ENCODE measurements around the gene DTHD1.

Gene DTHD1

GRCh38 chr4:36343501-36344175, 62.2 kb downstream of the DTHD1 start:
- H3K27ac ChIP-seq = no peak overlapping the region
- DNase-seq (ENCODE audit: low spot score) = no peak
- CTCF ChIA-PET = no interaction called here
- POLR2A ChIA-PET (ENCODE audit: low non-redundant PET) = no interaction called here
- TF ChIP-seq, protein P1, sequence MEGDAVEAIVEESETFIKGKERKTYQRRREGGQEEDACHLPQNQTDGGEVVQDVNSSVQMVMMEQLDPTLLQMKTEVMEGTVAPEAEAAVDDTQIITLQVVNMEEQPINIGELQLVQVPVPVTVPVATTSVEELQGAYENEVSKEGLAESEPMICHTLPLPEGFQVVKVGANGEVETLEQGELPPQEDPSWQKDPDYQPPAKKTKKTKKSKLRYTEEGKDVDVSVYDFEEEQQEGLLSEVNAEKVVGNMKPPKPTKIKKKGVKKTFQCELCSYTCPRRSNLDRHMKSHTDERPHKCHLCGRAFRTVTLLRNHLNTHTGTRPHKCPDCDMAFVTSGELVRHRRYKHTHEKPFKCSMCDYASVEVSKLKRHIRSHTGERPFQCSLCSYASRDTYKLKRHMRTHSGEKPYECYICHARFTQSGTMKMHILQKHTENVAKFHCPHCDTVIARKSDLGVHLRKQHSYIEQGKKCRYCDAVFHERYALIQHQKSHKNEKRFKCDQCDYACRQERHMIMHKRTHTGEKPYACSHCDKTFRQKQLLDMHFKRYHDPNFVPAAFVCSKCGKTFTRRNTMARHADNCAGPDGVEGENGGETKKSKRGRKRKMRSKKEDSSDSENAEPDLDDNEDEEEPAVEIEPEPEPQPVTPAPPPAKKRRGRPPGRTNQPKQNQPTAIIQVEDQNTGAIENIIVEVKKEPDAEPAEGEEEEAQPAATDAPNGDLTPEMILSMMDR (conservative IDR thresholded peaks at IDR 0.05; ENCODE audit: low read depth) = no peak

DNA sequence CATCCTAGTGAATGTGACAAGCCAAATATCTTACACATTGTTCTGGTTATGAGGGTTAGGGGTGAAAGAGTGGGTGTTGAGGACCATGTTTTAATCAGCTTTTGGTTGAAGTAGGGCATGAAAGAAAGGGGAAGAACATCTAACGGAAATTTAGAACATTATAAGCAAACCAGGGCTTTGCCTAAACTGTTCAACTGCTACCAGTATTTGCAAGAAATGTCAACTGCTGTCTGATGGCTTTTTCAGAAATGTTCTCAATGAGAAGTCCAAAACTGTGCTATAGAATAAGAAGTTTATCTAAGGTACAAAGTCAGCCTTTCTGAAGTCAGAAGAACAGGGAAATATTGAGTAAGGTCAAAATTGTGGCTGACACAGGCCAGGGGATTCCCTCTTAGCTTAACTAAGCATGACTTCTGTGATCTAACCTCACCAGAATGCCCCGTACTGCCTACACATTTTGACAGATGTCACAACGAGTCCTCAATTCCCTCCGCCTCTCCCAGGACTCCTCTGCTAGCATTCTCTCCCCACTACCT, 67.1 kb downstream of the DTHD1 start:
- no peak overlapping the region for H3K27ac ChIP-seq
- POLR2A ChIA-PET (ENCODE audit: low non-redundant PET) = no interaction called here
- CTCF ChIA-PET = interaction anchor here (1.1 to 1.3 kb wide), 2 partner anchors 52 to 1266 kb away, joined by 5 to 6 read pairs; no protein-coding TSS in a partner anchor
- no peak for DNase-seq (ENCODE audit: low spot score)
- TF ChIP-seq, protein P1 (conservative IDR thresholded peaks at IDR 0.05; ENCODE audit: low read depth) = no peak

DNA sequence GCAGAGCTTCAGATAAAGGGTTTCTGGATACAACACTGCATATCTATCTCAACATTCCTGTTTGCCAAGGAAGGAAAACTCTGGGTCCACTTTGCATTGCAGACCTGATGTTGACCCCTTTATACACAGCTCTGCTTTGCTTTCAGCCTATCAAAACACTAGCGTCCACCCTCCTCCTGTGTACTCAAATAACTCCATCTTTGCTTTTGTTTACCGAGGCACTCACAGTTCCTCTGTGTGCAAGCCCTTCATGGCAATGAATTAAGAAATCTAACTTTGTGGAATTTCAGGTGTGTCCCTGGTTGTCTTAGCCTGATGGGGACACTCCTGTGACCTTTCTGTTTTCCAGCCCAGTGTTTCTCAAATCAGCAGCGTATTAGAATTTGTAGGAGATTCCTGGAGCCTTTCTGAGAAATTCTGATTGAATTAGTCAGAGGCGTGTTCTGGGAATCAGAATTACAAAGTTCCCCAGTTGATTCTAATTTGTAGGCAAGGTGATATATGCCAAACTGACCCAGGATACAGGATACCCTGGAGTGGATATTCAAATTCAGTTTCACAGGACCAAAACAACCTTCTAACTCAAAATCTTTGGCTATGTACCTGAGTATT, 68.6 kb downstream of the DTHD1 start:
- ChIA-PET POLR2A (ENCODE audit: low non-redundant PET) (no interaction called here), CTCF (interaction anchor here (0.6 kb wide), 1 partner anchor 243 kb away, joined by 3 read pairs; no protein-coding TSS in a partner anchor)
- H3K27ac ChIP-seq = no peak overlapping the region
- TF ChIP-seq, protein P1 (conservative IDR thresholded peaks at IDR 0.05; ENCODE audit: low read depth) = no peak
- DNase-seq (ENCODE audit: low spot score) = no peak

GRCh38 chr4:36351082-36351666, 69.8 kb downstream of the DTHD1 start:
- ChIA-PET CTCF (interaction anchor here (0.5 kb wide), 1 partner anchor 47 kb away, joined by 4 read pairs; no protein-coding TSS in a partner anchor), POLR2A (ENCODE audit: low non-redundant PET) (no interaction called here)
- TF ChIP-seq, protein P1 (conservative IDR thresholded peaks at IDR 0.05; ENCODE audit: low read depth) = peak; percentile 69
- H3K27ac ChIP-seq = no peak overlapping the region
- peak; percentile 44 for DNase-seq (ENCODE audit: low spot score)

DNA sequence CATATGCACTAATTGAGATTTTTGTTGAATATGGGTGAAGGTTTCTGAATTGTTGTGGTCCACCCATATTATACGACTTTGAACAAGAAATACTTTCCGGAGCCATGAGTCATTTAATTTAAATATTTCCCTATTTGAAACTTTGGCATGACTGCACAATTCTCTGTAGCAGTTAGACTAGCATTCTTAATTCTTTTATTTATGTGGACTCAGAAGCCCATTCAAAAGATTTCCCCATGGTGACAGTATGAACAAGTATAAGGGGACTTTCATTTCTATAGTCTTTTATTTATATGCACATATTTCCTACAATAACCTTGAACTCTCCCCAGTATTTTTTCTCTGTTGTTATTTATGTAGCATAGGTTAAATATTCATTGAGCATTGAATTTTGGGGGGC, 72.6 kb downstream of the DTHD1 start:
- TF ChIP-seq, protein P1 (conservative IDR thresholded peaks at IDR 0.05; ENCODE audit: low read depth) = no peak
- H3K27ac ChIP-seq = no peak overlapping the region
- ChIA-PET CTCF (interaction anchor here (0.7 kb wide), 1 partner anchor 45 kb away, joined by 7 read pairs; no protein-coding TSS in a partner anchor), POLR2A (ENCODE audit: low non-redundant PET) (no interaction called here)
- DNase-seq (ENCODE audit: low spot score) = no peak

DNA sequence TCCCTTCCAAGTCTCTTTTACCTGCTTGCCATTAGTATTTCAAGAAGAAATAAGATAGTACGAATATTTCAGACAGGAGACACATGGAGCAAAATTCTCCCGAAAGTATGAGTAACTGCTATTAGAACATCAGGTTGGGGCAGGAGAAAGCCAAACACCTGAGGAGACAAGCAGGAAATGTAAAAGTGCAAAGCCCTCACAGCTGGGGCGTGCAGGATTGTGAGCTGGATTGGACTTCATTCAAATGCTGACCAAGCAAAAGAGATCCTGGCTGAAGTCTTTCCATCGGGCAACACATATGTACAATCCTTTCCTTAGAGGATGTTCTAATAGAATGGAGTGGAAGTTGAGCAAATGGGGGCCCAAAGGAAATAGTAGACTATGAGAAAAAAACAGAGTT, 76.8 kb downstream of the DTHD1 start:
- H3K27ac ChIP-seq = no peak overlapping the region
- ChIA-PET CTCF (no interaction called here), POLR2A (ENCODE audit: low non-redundant PET) (no interaction called here)
- DNase-seq (ENCODE audit: low spot score) = no peak
- TF ChIP-seq, protein P1 (conservative IDR thresholded peaks at IDR 0.05; ENCODE audit: low read depth) = no peak

Measured in RWPE1 (cell line).